Neutrophil (primary cell): ENCODE results near the gene ANTKMT.

ENCODE experiments used
- H3K27ac ChIP-seq: fragments of 200-600 bp; sonication (generic); 2 replicates; pipeline ENCODE4 v1.5.1; 2016; ENCODE audit warnings: mild to moderate bottlenecking, moderate library complexity
- H3K27me3 ChIP-seq: fragments of 200-600 bp; sonication (generic); 2 replicates; pipeline ENCODE4 v1.6.0; 2016; ENCODE audit warnings: mild to moderate bottlenecking
- H3K36me3 ChIP-seq: fragments of 200-600 bp; sonication (generic); 2 replicates; pipeline ENCODE4 v1.5.1; 2017
- H3K4me1 ChIP-seq, 2 experiments: fragments of 200-600 bp in 1 of 2; sonication (generic) in 1 of 2; 1 replicate in 1 of 2; 2 replicates in 1 of 2; pipeline versions ENCODE4 v1.5.1 to v1.6.1; 2013 to 2016; ENCODE audit warnings: low read depth in 1 of 2, low read length in 1 of 2, mild to moderate bottlenecking in 1 of 2, moderate library complexity in 1 of 2; ENCODE audit not compliant: control insufficient read depth in 1 of 2, insufficient read depth in 1 of 2
- H3K4me3 ChIP-seq, 2 experiments: fragments of 200-600 bp in 1 of 2; sonication (generic) in 1 of 2; 1 replicate in 1 of 2; 2 replicates in 1 of 2; pipeline ENCODE4 v1.5.1; 2013 to 2016; ENCODE audit warnings: low read depth in 1 of 2, low read length in 1 of 2, mild to moderate bottlenecking in 1 of 2, moderate library complexity in 1 of 2
- H3K9me3 ChIP-seq: fragments of 200-600 bp; sonication (generic); 2 replicates; pipeline ENCODE4 v1.5.1; 2016
- TF ChIP-seq, protein P1 (sequence below): fragments of 200-600 bp; sonication (generic); IDR thresholded peaks from 2 replicates; pipeline ENCODE4 v1.5.1; 2016; ENCODE audit warnings: antibody characterized with exemption

Gene ANTKMT

DNA sequence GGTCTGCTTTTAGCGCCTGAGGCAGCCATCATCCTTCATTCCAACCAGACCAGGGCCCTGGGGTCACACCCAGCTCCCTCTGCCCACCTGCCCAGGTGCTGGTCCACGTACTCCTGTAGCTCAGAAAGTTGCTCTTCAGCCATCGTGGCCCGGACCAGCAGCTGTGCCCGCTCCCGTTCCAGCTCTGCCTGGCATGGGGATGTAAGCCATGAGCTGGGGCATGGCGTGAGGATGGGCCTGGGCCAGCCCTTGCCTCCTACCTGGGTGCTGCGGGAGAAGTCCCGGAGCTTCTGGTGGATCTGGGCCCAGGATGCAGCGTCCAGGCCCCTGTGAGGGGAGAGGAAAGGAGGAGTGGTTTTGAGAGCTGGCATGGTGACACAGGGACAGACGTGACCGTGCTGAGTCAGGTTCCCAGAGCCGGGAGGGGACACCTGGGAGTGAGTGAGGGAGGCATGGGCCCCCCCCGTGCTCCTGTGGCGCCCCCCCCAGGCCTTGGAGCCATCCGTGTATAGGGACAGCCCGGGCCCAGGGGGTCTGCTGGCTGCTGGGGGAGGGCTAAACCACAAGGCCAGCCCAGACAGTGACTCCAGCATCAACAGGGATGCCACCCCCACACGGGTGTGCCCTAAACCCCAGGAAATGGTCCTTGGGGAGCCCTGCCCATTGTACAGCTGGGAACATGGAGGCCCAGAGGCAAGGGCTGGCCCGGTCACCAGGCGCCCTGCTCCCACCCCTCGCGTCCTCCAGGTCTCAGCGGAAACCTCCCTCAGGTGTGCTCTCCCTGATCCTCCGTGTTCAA lies 2.1 kb downstream of the ANTKMT start:
- Histone ChIP-seq H3K27me3 (peaks cover 68% of the 10 kb centered on the region), H3K4me1 (peaks cover 27 to 40% of the 10 kb centered on the region in 2 experiments), H3K36me3 (no peaks in the 10 kb centered on the region), H3K9me3 (no peaks in the 10 kb centered on the region), H3K4me3 (no peak overlapping the region), H3K27ac (no peak overlapping the region)
- TF ChIP-seq, protein P1, sequence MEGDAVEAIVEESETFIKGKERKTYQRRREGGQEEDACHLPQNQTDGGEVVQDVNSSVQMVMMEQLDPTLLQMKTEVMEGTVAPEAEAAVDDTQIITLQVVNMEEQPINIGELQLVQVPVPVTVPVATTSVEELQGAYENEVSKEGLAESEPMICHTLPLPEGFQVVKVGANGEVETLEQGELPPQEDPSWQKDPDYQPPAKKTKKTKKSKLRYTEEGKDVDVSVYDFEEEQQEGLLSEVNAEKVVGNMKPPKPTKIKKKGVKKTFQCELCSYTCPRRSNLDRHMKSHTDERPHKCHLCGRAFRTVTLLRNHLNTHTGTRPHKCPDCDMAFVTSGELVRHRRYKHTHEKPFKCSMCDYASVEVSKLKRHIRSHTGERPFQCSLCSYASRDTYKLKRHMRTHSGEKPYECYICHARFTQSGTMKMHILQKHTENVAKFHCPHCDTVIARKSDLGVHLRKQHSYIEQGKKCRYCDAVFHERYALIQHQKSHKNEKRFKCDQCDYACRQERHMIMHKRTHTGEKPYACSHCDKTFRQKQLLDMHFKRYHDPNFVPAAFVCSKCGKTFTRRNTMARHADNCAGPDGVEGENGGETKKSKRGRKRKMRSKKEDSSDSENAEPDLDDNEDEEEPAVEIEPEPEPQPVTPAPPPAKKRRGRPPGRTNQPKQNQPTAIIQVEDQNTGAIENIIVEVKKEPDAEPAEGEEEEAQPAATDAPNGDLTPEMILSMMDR: no peak

DNA sequence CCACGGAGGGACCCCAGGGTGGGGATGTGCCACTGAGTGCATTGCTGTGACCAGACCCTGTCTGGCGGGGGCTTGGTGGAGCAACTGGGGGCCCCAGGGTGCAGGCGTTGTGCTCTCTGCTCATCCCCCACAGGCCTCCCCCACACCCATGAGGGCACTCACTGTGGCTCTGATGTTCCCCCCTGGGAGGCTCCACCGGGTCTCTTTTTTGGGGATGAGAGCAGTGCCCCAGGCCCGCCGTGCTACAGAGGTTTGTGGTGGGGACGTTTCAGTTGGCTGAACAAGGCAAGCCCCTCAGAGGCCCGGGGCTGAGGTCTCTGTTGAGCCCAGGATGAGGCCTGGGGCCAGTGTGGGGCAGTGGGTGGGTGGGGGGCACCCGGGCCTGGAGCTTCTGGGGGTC lies 2.7 kb downstream of the ANTKMT start:
- H3K36me3 ChIP-seq: no peaks in the 10 kb centered on the region
- no peaks in the 10 kb centered on the region for H3K9me3 ChIP-seq
- TF ChIP-seq, protein P1: no peak
- H3K27ac ChIP-seq: no peak overlapping the region
- peaks cover 68% of the 10 kb centered on the region for H3K27me3 ChIP-seq
- H3K4me3 ChIP-seq: no peak overlapping the region
- H3K4me1 ChIP-seq: peaks cover 27 to 46% of the 10 kb centered on the region in 2 experiments

DNA sequence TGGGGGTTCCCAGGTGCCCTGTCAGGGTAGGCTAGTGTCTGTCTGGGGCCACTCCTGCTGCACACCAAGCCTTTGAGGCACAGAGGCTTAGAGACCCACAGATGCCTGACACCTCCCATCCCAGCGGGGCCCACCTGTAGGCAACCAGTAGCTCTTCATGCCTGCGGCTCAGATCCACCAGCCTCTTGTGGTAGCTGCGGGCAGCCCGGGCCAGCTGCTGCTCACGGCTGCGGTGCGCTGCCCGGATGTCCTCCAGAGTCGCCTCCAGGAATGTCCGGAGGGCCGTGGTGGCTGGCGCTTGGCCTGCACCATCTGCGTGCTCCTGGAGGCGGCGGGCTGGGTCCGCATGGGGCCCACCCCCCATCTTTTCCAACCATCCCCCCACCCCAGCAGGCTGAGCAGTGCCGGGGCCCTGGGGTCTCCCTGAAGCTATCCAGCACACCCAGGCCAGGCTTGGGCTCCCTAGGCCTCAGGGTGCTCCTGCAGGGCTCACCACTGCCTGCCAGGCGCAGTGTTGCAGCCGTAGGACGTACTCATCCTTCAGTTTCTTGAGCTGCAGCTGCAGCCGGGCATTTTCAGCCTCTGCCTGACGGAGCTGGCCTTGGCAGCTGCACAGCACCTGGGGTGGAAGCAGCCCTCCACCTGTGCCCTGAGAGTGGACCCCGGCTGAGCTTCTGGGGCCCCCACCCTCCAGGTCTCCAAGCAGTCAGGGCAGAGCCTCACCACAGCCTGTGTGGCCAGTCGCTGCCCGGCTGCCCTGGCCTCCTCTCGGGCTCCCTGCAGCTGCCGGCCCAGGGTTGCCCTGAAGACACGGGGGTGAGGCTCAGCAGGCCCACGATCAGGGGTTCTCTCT lies 3.5 kb downstream of the ANTKMT start:
- Histone ChIP-seq H3K27me3 (peaks cover 68% of the 10 kb centered on the region), H3K9me3 (no peaks in the 10 kb centered on the region), H3K36me3 (no peaks in the 10 kb centered on the region), H3K4me3 (no peak overlapping the region), H3K27ac (no peak overlapping the region), H3K4me1 (peaks cover 27 to 48% of the 10 kb centered on the region in 2 experiments)
- TF ChIP-seq, protein P1: no peak

DNA sequence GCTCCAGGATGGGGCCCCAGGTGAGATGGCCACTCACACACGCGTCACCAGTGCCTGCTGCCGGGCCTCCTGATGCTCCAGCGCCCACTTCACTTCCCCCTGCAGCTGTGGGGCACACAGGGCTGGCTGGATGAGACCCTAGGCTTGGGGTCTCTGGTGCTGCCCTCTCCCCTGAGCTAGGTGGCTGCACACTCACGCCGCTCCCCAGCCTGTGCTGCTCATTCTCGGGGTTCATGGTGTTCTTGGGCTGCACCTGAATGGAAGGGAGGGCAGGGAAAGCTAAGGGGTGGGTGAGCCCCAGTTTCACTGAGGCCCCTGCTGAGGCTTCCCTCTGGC lies 4.1 kb downstream of the ANTKMT start:
- no peaks in the 10 kb centered on the region for H3K9me3 ChIP-seq
- no peak overlapping the region for H3K4me3 ChIP-seq
- H3K27ac ChIP-seq: no peak overlapping the region
- TF ChIP-seq, protein P1: no peak
- H3K4me1 ChIP-seq: peaks cover 25 to 46% of the 10 kb centered on the region in 2 experiments
- H3K36me3 ChIP-seq: peaks cover 1% of the 10 kb centered on the region
- H3K27me3 ChIP-seq: peaks cover 67% of the 10 kb centered on the region

DNA sequence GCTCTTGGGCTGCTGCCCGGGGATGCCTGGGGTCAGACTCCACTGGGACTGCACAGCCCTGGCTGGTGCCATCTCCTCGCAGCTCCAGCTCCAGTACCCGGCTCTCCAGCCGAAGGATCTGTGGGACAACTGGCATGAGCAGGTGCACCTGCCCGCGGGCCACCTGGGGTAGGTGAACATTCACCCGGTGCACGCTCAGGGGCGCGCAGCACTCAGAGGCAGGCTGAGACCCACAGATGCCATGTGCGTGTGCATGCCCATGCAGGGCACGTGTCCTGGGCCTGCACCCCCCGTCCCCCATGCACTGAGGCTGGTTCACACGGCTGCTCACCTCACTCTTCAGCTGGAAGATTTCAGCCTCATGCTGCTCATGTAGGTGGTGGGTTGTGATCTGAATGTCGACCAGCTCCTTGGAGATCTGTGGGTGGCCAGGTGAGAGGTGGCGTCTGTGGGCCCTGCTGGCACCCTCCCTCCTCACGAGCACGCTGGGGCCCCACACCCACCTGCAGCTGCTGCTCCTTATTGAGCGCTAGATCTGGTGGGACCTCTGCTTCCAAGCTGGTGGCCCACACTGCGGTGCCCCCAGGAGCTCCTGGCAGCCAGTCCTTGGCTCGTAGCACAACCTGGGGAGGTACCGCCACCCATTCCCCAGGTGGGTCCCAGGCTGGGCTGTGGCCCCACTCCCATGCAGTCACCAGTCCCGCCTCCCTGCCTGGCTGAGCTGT lies 4.7 kb downstream of the ANTKMT start:
- Histone ChIP-seq H3K9me3 (no peaks in the 10 kb centered on the region), H3K27me3 (peaks cover 61% of the 10 kb centered on the region), H3K36me3 (peaks cover 8% of the 10 kb centered on the region), H3K27ac (no peak overlapping the region), H3K4me3 (no peak overlapping the region), H3K4me1 (peaks cover 18 to 39% of the 10 kb centered on the region in 2 experiments)
- TF ChIP-seq, protein P1: no peak
